Cardiac fibroblast (primary cell): Measurements from ENCODE around the gene ALPG.
"Not testable (repeated sequence)": the region's sequence is repeated elsewhere in the genome, so short reads cannot be mapped to it uniquely, and the experiment has no call there.

Experiments
- DNase-seq, 2 donors: peaks; one replicate each; pipeline versions ENCODE4 v3.0.0 to v3.0.0-alpha.2; 2010; ENCODE audit warnings: low read depth in 2 of 2
- H3K4me3 ChIP-seq, 2 donors: replicated peaks in 1 of 2; 1 replicate in 1 of 2; 2 replicates in 1 of 2; pipeline ENCODE4 v1.5.1; 2011; ENCODE audit warnings: low read depth in 2 of 2, low read length in 2 of 2, mild to moderate bottlenecking in 2 of 2, moderate library complexity in 1 of 2
- TF ChIP-seq, protein P1 (sequence below): IDR thresholded peaks from one replicate; pipeline ENCODE4 v1.5.1; 2011; ENCODE audit warnings: low read depth, mild to moderate bottlenecking, low read length, inconsistent platforms

Gene ALPG

GRCh38 chr2:232406556-232407310 lies at the start of gene ALPG:
ALPG (plus strand) TSS chr2:232406844; CDS start chr2:232406895, 51 bp downstream.
- TF ChIP-seq, protein P1, sequence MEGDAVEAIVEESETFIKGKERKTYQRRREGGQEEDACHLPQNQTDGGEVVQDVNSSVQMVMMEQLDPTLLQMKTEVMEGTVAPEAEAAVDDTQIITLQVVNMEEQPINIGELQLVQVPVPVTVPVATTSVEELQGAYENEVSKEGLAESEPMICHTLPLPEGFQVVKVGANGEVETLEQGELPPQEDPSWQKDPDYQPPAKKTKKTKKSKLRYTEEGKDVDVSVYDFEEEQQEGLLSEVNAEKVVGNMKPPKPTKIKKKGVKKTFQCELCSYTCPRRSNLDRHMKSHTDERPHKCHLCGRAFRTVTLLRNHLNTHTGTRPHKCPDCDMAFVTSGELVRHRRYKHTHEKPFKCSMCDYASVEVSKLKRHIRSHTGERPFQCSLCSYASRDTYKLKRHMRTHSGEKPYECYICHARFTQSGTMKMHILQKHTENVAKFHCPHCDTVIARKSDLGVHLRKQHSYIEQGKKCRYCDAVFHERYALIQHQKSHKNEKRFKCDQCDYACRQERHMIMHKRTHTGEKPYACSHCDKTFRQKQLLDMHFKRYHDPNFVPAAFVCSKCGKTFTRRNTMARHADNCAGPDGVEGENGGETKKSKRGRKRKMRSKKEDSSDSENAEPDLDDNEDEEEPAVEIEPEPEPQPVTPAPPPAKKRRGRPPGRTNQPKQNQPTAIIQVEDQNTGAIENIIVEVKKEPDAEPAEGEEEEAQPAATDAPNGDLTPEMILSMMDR, result no peak
- no peak within 1 kb of the TSS for H3K4me3 ChIP-seq
- DNase-seq, result no peak

DNA sequence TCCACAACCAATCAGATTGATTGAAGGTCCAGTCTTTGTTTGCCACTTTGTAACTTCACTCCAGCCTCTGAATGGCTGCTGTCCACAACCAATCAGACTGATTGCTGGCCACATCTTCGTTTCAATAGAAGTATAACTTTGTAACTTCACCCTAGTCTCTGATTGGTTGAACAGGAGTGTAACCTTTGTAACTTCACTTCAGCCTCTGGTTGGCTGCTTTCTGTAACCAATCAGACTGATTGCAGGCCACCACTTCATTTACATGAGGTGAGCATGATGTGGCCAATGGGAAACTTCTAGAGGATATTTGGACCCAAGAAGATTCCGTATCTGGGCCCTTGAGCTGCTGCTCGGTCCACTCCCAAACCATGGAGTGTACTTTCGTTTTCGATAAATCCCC lies 45.0 kb upstream of the ALPG start:
- H3K4me3 ChIP-seq, result no peak overlapping the region
- TF ChIP-seq, protein P1, result no peak
- DNase-seq, result no peak

- no peak for DNase-seq
- TF ChIP-seq, protein P1, result no peak
- H3K4me3 ChIP-seq, result no peak overlapping the region
Observed at GRCh38 chr2:232362174-232362900, 44.3 kb upstream of the ALPG start.

GRCh38 chr2:232363064-232363783 lies 43.4 kb upstream of the ALPG start:
- not testable (repeated sequence) for DNase-seq, H3K4me3 ChIP-seq

- TF ChIP-seq, protein P1, result no peak
- DNase-seq, result peak in 1 of 2 donors; percentile 25
- H3K4me3 ChIP-seq, result no peak overlapping the region
Observed at GRCh38 chr2:232363784-232364615, 42.6 kb upstream of the ALPG start.

DNA sequence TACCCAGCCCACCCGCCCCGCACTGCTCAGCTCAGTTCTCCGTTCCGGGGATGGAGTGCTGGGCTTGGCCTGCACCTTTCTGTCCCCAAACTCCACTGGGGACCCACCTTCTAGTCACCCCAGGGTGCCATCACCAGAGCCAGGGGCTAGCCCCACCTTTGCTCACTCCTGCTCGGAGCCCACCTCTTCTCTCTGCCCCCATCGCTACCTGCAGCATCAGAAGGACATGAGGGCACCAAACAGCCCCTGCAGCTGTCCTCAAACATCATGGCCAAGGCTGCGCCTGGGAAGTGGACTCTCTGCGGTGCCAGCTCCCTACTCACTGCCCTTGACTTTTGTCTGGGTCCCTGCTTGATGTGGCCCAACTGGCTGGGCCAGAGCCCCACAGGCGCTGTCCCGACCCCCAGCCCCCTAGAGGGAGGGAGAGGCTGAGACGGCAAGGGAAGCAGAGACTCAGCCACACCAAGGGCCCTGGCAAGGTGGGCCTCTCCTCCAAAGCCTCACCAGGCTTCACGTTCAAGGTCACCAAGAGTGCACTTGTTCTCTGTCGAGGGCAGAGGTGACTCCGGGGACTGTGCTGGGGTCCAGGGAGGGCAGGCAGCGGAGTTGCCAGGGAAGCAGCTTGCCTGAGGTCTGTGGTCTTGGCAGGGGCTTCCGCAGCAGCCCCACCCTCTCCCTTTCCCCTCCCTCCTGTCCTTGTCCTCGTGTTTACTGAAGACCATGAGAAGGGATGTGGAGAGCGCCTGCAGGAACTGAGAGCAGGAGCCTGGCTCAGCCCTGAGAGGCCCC lies 41.6 kb upstream of the ALPG start:
- not testable (repeated sequence) for DNase-seq

More for the DNA sequence above, 41.6 kb upstream of the ALPG start:
- H3K4me3 ChIP-seq, result not testable (repeated sequence)
